ENCODE data around the gene DGKB. TPM values are rescaled to one million over a fixed set of nuclear protein-coding genes. Genes with fewer than 3 reads are reported as not detected.

The DGKB gene
- total RNA-seq, 3 donors from 2014 or later: not detected

GRCh38 chr7:14892961-14893360, 9.6 kb downstream of the DGKB start:
- Mint-ChIP-seq H3K27me3 (ENCODE audit: low read depth) (no peaks in the 10 kb centered on the region), H3K4me3 (no peak overlapping the region), H3K36me3 (ENCODE audit: insufficient read depth) (no peaks in the 10 kb centered on the region), H3K4me1 (ENCODE audit: low read depth) (no peaks in the 10 kb centered on the region), H3K9me3 (peaks cover 5% of the 10 kb centered on the region)
- DNase-seq (no peak), ATAC-seq (no peak)

- Mint-ChIP-seq H3K9me3 (peaks cover 5% of the 10 kb centered on the region), H3K4me3 (no peak overlapping the region), H3K27me3 (ENCODE audit: low read depth) (no peaks in the 10 kb centered on the region), H3K36me3 (ENCODE audit: insufficient read depth) (no peaks in the 10 kb centered on the region), H3K4me1 (ENCODE audit: low read depth) (no peaks in the 10 kb centered on the region)
- ATAC-seq: no peak
- no peak for DNase-seq
Measured at GRCh38 chr7:14891289-14891688, 11.3 kb downstream of the DGKB start.

GRCh38 chr7:14888962-14889361, 13.6 kb downstream of the DGKB start:
- Mint-ChIP-seq H3K4me3 (no peak overlapping the region), H3K27me3 (ENCODE audit: low read depth) (no peaks in the 10 kb centered on the region), H3K4me1 (ENCODE audit: low read depth) (no peaks in the 10 kb centered on the region), H3K9me3 (peaks cover 5% of the 10 kb centered on the region), H3K36me3 (ENCODE audit: insufficient read depth) (no peaks in the 10 kb centered on the region)
- ATAC-seq: no peak
- no peak for DNase-seq

GRCh38 chr7:14886533-14886932, 16.0 kb downstream of the DGKB start:
- ATAC-seq: no peak
- H3K4me1 Mint-ChIP-seq (ENCODE audit: low read depth): no peaks in the 10 kb centered on the region
- DNase-seq: no peak
- H3K27me3 Mint-ChIP-seq (ENCODE audit: low read depth): no peaks in the 10 kb centered on the region
- no peak overlapping the region for H3K4me3 Mint-ChIP-seq
- H3K9me3 Mint-ChIP-seq: no peaks in the 10 kb centered on the region
- H3K36me3 Mint-ChIP-seq (ENCODE audit: insufficient read depth): no peaks in the 10 kb centered on the region

GRCh38 chr7:14875941-14876587, 26.5 kb downstream of the DGKB start:
- Mint-ChIP-seq H3K36me3 (ENCODE audit: insufficient read depth) (no peaks in the 10 kb centered on the region), H3K4me1 (ENCODE audit: low read depth) (no peaks in the 10 kb centered on the region), H3K9me3 (no peaks in the 10 kb centered on the region), H3K27me3 (ENCODE audit: low read depth) (no peaks in the 10 kb centered on the region), H3K4me3 (no peak overlapping the region)
- no peak for DNase-seq
- no peak for ATAC-seq

- H3K4me1 Mint-ChIP-seq (ENCODE audit: low read depth): no peaks in the 10 kb centered on the region
- ATAC-seq (no peak), DNase-seq (no peak)
- no peaks in the 10 kb centered on the region for H3K36me3 Mint-ChIP-seq (ENCODE audit: insufficient read depth)
- H3K4me3 Mint-ChIP-seq: no peak overlapping the region
- H3K27me3 Mint-ChIP-seq (ENCODE audit: low read depth): no peaks in the 10 kb centered on the region
- peaks cover 3% of the 10 kb centered on the region for H3K9me3 Mint-ChIP-seq
Measured at GRCh38 chr7:14871880-14872279, 30.7 kb downstream of the DGKB start.

- DNase-seq (no peak), ATAC-seq (no peak)
- Mint-ChIP-seq H3K36me3 (ENCODE audit: insufficient read depth) (no peaks in the 10 kb centered on the region), H3K27me3 (ENCODE audit: low read depth) (no peaks in the 10 kb centered on the region), H3K4me3 (no peak overlapping the region), H3K4me1 (ENCODE audit: low read depth) (no peaks in the 10 kb centered on the region), H3K9me3 (peaks cover 7% of the 10 kb centered on the region)
Measured at GRCh38 chr7:14870394-14870793, 32.2 kb downstream of the DGKB start.

GRCh38 chr7:14868937-14869336, 33.6 kb downstream of the DGKB start:
- ATAC-seq (no peak), DNase-seq (no peak)
- H3K4me1 Mint-ChIP-seq (ENCODE audit: low read depth): no peaks in the 10 kb centered on the region
- H3K4me3 Mint-ChIP-seq: no peak overlapping the region
- peaks cover 7% of the 10 kb centered on the region for H3K9me3 Mint-ChIP-seq
- H3K36me3 Mint-ChIP-seq (ENCODE audit: insufficient read depth): no peaks in the 10 kb centered on the region
- H3K27me3 Mint-ChIP-seq (ENCODE audit: low read depth): no peaks in the 10 kb centered on the region

GRCh38 chr7:14861456-14861855, 41.1 kb downstream of the DGKB start:
- H3K4me3 Mint-ChIP-seq: no peak overlapping the region
- no peaks in the 10 kb centered on the region for H3K9me3 Mint-ChIP-seq
- ATAC-seq (no peak), DNase-seq (no peak)
- no peaks in the 10 kb centered on the region for H3K4me1 Mint-ChIP-seq (ENCODE audit: low read depth)
- no peaks in the 10 kb centered on the region for H3K36me3 Mint-ChIP-seq (ENCODE audit: insufficient read depth)
- no peaks in the 10 kb centered on the region for H3K27me3 Mint-ChIP-seq (ENCODE audit: low read depth)

GRCh38 chr7:14859267-14859666, 43.3 kb downstream of the DGKB start:
- Mint-ChIP-seq H3K27me3 (ENCODE audit: low read depth) (no peaks in the 10 kb centered on the region), H3K4me1 (ENCODE audit: low read depth) (no peaks in the 10 kb centered on the region), H3K36me3 (ENCODE audit: insufficient read depth) (no peaks in the 10 kb centered on the region), H3K4me3 (no peak overlapping the region), H3K9me3 (no peaks in the 10 kb centered on the region)
- no peak for ATAC-seq
- no peak for DNase-seq

GRCh38 chr7:14858866-14859265, 43.7 kb downstream of the DGKB start:
- H3K4me3 Mint-ChIP-seq: no peak overlapping the region
- H3K9me3 Mint-ChIP-seq: no peaks in the 10 kb centered on the region
- H3K27me3 Mint-ChIP-seq (ENCODE audit: low read depth): no peaks in the 10 kb centered on the region
- ATAC-seq (no peak), DNase-seq (no peak)
- H3K4me1 Mint-ChIP-seq (ENCODE audit: low read depth): no peaks in the 10 kb centered on the region
- H3K36me3 Mint-ChIP-seq (ENCODE audit: insufficient read depth): no peaks in the 10 kb centered on the region

- Mint-ChIP-seq H3K4me3 (no peak overlapping the region), H3K36me3 (ENCODE audit: insufficient read depth) (no peaks in the 10 kb centered on the region), H3K27me3 (ENCODE audit: low read depth) (no peaks in the 10 kb centered on the region), H3K9me3 (no peaks in the 10 kb centered on the region), H3K4me1 (ENCODE audit: low read depth) (no peaks in the 10 kb centered on the region)
- DNase-seq (no peak), ATAC-seq (no peak)
Measured at GRCh38 chr7:14858410-14858809, 44.1 kb downstream of the DGKB start.

GRCh38 chr7:14855033-14855794, 47.3 kb downstream of the DGKB start:
- Mint-ChIP-seq H3K4me1 (ENCODE audit: low read depth) (no peaks in the 10 kb centered on the region), H3K4me3 (no peak overlapping the region), H3K36me3 (ENCODE audit: insufficient read depth) (no peaks in the 10 kb centered on the region), H3K27me3 (ENCODE audit: low read depth) (no peaks in the 10 kb centered on the region), H3K9me3 (no peaks in the 10 kb centered on the region)
- ATAC-seq (no peak), DNase-seq (no peak)

GRCh38 chr7:14854471-14854870, 48.1 kb downstream of the DGKB start:
- H3K4me1 Mint-ChIP-seq (ENCODE audit: low read depth): no peaks in the 10 kb centered on the region
- H3K4me3 Mint-ChIP-seq: no peak overlapping the region
- ATAC-seq (no peak), DNase-seq (no peak)
- H3K27me3 Mint-ChIP-seq (ENCODE audit: low read depth): no peaks in the 10 kb centered on the region
- no peaks in the 10 kb centered on the region for H3K9me3 Mint-ChIP-seq
- H3K36me3 Mint-ChIP-seq (ENCODE audit: insufficient read depth): no peaks in the 10 kb centered on the region

- no peak for DNase-seq
- Mint-ChIP-seq H3K4me1 (ENCODE audit: low read depth) (no peaks in the 10 kb centered on the region), H3K9me3 (no peaks in the 10 kb centered on the region), H3K36me3 (ENCODE audit: insufficient read depth) (no peaks in the 10 kb centered on the region), H3K27me3 (ENCODE audit: low read depth) (no peaks in the 10 kb centered on the region), H3K4me3 (no peak overlapping the region)
- ATAC-seq: no peak
Measured at GRCh38 chr7:14851610-14852009, 50.9 kb downstream of the DGKB start.
